IMR-90 (cell line): ENCODE data around the gene PPWD1. TPM values are rescaled to one million over a fixed set of nuclear protein-coding genes. Genes with fewer than 3 reads are reported as not detected.
"Not testable (repeated sequence)": the region's sequence is repeated elsewhere in the genome, so short reads cannot be mapped to it uniquely, and the experiment has no call there.

Source experiments
- ATAC-seq: fragments of 200-7000 bp; cut with Tn5 transposase; 2 replicates; pipeline ENCODE4 v1.9.1; 2020; ENCODE audit warnings: low read depth, mild to moderate bottlenecking, moderate library complexity
- BruUV-seq: library from RNA; stranded (reverse); fragments of 400-500 nt; replicated peaks from 2 replicates; lab custom pipeline; 2021; lab: Mats Ljungman, UMichigan
- CTCF ChIA-PET: fragments of 300-600 bp; formaldehyde crosslinking; extraction: SDS; loops from one replicate; lab custom pipeline; 2021; ENCODE audit warnings: antibody characterized with exemption; lab: Yijun Ruan, JAX
- POLR2A ChIA-PET: fragments of 300-600 bp; sonication (Branson Sonifier 250); formaldehyde crosslinking; loops from one replicate; lab custom pipeline; 2022; ENCODE audit warnings: antibody characterized with exemption; ENCODE audit not compliant: unreplicated experiment; lab: Charles Lee
- DNase-seq: peaks from one replicate; pipeline ENCODE4 v3.0.0; 2013
- H2AFZ ChIP-seq: replicated peaks from 2 replicates; pipeline ENCODE3; 2013; ENCODE audit warnings: low read length, mild to moderate bottlenecking; ENCODE audit not compliant: poor library complexity
- H2AK5ac ChIP-seq: 2 replicates; pipeline ENCODE4 v1.6.1; 2013; ENCODE audit warnings: low read depth, low read length, inconsistent platforms
- H2AK9ac ChIP-seq: replicated peaks from 2 replicates; pipeline ENCODE3; 2013; ENCODE audit warnings: mild to moderate bottlenecking, low read depth, low read length, moderate library complexity; ENCODE audit not compliant: poor library complexity
- H2BK120ac ChIP-seq: 2 replicates; pipeline ENCODE4 v1.6.1; 2013; ENCODE audit warnings: low read depth, low read length, inconsistent platforms
- H2BK15ac ChIP-seq: 3 replicates; pipeline ENCODE4 v1.6.1; 2013; ENCODE audit warnings: low read depth, low read length, inconsistent platforms
- H2BK20ac ChIP-seq: 2 replicates; pipeline ENCODE4 v1.6.1; 2013; ENCODE audit warnings: low read depth, mild to moderate bottlenecking, inconsistent platforms, low read length, moderate library complexity
- H2BK5ac ChIP-seq: 2 replicates; pipeline ENCODE4 v1.6.1; 2013; ENCODE audit warnings: mild to moderate bottlenecking, low read depth, low read length, inconsistent platforms; ENCODE audit not compliant: poor library complexity, severe bottlenecking
- H3K14ac ChIP-seq: replicated peaks from 2 replicates; pipeline ENCODE4 v1.6.1; 2013; ENCODE audit warnings: low read depth, low read length, inconsistent platforms
- H3K18ac ChIP-seq: 2 replicates; pipeline ENCODE4 v1.6.1; 2013; ENCODE audit warnings: low read depth, low read length, control low read depth
- H3K23ac ChIP-seq: 2 replicates; pipeline ENCODE4 v1.6.1; 2013; ENCODE audit warnings: low read depth, low read length, inconsistent platforms
- H3K27ac ChIP-seq: 2 replicates; pipeline ENCODE4 v1.5.1; 2013; ENCODE audit warnings: mild to moderate bottlenecking, control low read depth, low read length; ENCODE audit not compliant: insufficient read depth
- H3K27me3 ChIP-seq: 2 replicates; pipeline ENCODE4 v1.6.1; 2013; ENCODE audit warnings: low read length; ENCODE audit not compliant: control insufficient read depth, insufficient read depth
- H3K36me3 ChIP-seq: 2 replicates; pipeline ENCODE4 v1.6.1; 2013; ENCODE audit warnings: low read length, mixed read lengths; ENCODE audit not compliant: control insufficient read depth, insufficient read depth
- H3K4ac ChIP-seq: 2 replicates; pipeline ENCODE4 v1.6.1; 2013; ENCODE audit warnings: low read depth, low read length, inconsistent platforms
- H3K4me1 ChIP-seq: 2 replicates; pipeline ENCODE4 v1.6.1; 2013; ENCODE audit warnings: low read length, mixed read lengths; ENCODE audit not compliant: control insufficient read depth, insufficient read depth
- H3K4me2 ChIP-seq: 2 replicates; pipeline ENCODE4 v1.6.1; 2013; ENCODE audit warnings: low read depth, mild to moderate bottlenecking, control low read depth, low read length, moderate library complexity
- H3K4me3 ChIP-seq: 2 replicates; pipeline ENCODE4 v1.5.1; 2013; ENCODE audit warnings: low read depth, mild to moderate bottlenecking, control low read depth, low read length, moderate library complexity; ENCODE audit not compliant: insufficient read depth
- H3K56ac ChIP-seq: 2 replicates; pipeline ENCODE4 v1.6.1; 2013; ENCODE audit warnings: low read length, inconsistent platforms; ENCODE audit not compliant: insufficient read depth; ENCODE audit errors: extremely low read depth
- H3K79me1 ChIP-seq, 2 experiments: 2 replicates each; pipeline ENCODE4 v1.6.1; 2013; ENCODE audit warnings: low read length in 2 of 2, inconsistent platforms in 1 of 2, low read depth in 1 of 2
- H3K9ac ChIP-seq: 2 replicates; pipeline ENCODE4 v1.6.1; 2013; ENCODE audit warnings: low read depth, low read length, control low read depth
- H3K9me1 ChIP-seq: 2 replicates; pipeline ENCODE4 v1.6.1; 2013; ENCODE audit warnings: low read length, inconsistent platforms; ENCODE audit not compliant: insufficient read depth
- H3K9me3 ChIP-seq: 2 replicates; pipeline ENCODE4 v1.6.1; 2013; ENCODE audit warnings: low read length; ENCODE audit not compliant: control insufficient read depth, insufficient read depth
- H4K20me1 ChIP-seq: 2 replicates; pipeline ENCODE4 v1.6.1; 2013; ENCODE audit warnings: low read length, inconsistent platforms; ENCODE audit not compliant: insufficient read depth
- H4K5ac ChIP-seq: 2 replicates; pipeline ENCODE4 v1.6.1; 2013; ENCODE audit warnings: mild to moderate bottlenecking, low read depth, low read length, control low read depth
- H4K8ac ChIP-seq, 2 experiments: 2 replicates each; pipeline ENCODE4 v1.6.1; 2013; ENCODE audit warnings: low read depth in 2 of 2, low read length in 2 of 2, control low read depth in 1 of 2, inconsistent platforms in 1 of 2
- H4K91ac ChIP-seq: 2 replicates; pipeline ENCODE4 v1.6.1; 2013; ENCODE audit warnings: low read depth, low read length, inconsistent platforms; ENCODE audit not compliant: insufficient read depth
- CEBPB ChIP-seq: IDR thresholded peaks from 2 replicates; pipeline ENCODE4 v1.6.1; 2012; ENCODE audit warnings: low read depth, low read length, improper control_type of control experiment
- CTCF ChIP-seq: conservative IDR thresholded peaks from 2 replicates; pipeline ENCODE4 v1.5.1; 2012; ENCODE audit warnings: mild to moderate bottlenecking, low read depth, low read length, improper control_type of control experiment
- MXI1 ChIP-seq: IDR thresholded peaks from 2 replicates; pipeline ENCODE4 v1.6.1; 2012; ENCODE audit warnings: low read depth, mild to moderate bottlenecking, low read length, moderate library complexity, borderline replicate concordance
- RAD21 ChIP-seq: IDR thresholded peaks from 2 replicates; pipeline ENCODE4 v1.6.1; 2012; ENCODE audit warnings: low read length, improper control_type of control experiment
- WGBS, 2 experiments: methylation state at CpG; one replicate each; pipeline versions ENCODE4 v1.1.5 to v1.1.7; 2013; ENCODE audit warnings: missing lambda C conversion rate in 2 of 2; ENCODE audit not compliant: insufficient read length in 1 of 2; ENCODE audit errors: extremely low coverage in 2 of 2; 5-methylcytosine and 5-hydroxymethylcytosine counted together
- dilution Hi-C: fragments of 300-500 bp; cut with HindIII; formaldehyde crosslinking; loops from one replicate; pipeline ENCODE4 v1.14.3; 2018; ENCODE audit warnings: low sequenced_read_pairs; ENCODE audit not compliant: unreplicated experiment
- in situ Hi-C: fragments of 300-500 bp; cut with MboI; formaldehyde crosslinking; loops from 3 replicates; pipeline ENCODE4 v1.14.3; 2019; ENCODE audit warnings: low sequenced_read_pairs, inconsistent platforms, mixed read lengths
- intact Hi-C: fragments of 100-400 bp; cut with micrococcal nuclease; formaldehyde crosslinking; loops from 2 replicates; pipeline ENCODE4 v1.10.0; 2022
- polyA plus RNA-seq, 3 experiments: library from polyadenylated mRNA; depleted of rRNA; stranded (reverse); fragments of >200 nt; gene quantifications; 2 replicates each; pipeline ENCODE4 v1.2.3, GENCODE V29; 2012; ENCODE audit warnings: low replicate concordance in 1 of 3
- total RNA-seq: library from RNA; depleted of rRNA; stranded (reverse); fragments of >200 nt; gene quantifications from 2 replicates; pipeline ENCODE4 v1.2.3, GENCODE V29; 2012

The PPWD1 gene
- total and polyA plus RNA-seq, 2 of the 4 experiments (the other 2 are of a cell fraction) = 12.5 to 17.9 TPM

- H3K4ac ChIP-seq = no peak overlapping the region
- no peak overlapping the region for H3K56ac ChIP-seq
- no peak overlapping the region for H3K27ac ChIP-seq
- DNase-seq (no peak), ATAC-seq (no peak)
- in situ Hi-C loops = no loop called here
- POLR2A ChIA-PET = no interaction called here
- H3K14ac ChIP-seq = no peak overlapping the region
- no peak overlapping the region for H2AFZ ChIP-seq
- WGBS, 2 experiments = no CpG with 5 or more reads among the region's 2 CpGs
- H3K4me1 ChIP-seq = no peaks in the 10 kb centered on the region
- no peak overlapping the region for H3K23ac ChIP-seq
- H2BK120ac ChIP-seq = no peak overlapping the region
- no peak overlapping the region for H2AK9ac ChIP-seq
- H3K4me3 ChIP-seq = no peak overlapping the region
- no peak overlapping the region for H4K8ac ChIP-seq
- H3K9ac ChIP-seq = no peak overlapping the region
- peaks cover 27% of the 10 kb centered on the region for H3K36me3 ChIP-seq
- dilution Hi-C loops = no loop called here
- no peak overlapping the region for H2BK20ac ChIP-seq
- 0 out of 4 replicates have a peak, but pooled peaks cover 0 to 2% of the 10 kb centered on the region in 2 experiments for H3K79me1 ChIP-seq
- no peaks in the 10 kb centered on the region; the same call in 1 of the 2 replicates for H4K20me1 ChIP-seq
- intact Hi-C loops = no loop called here
- CTCF ChIA-PET = no interaction called here
- H3K4me2 ChIP-seq = no peak overlapping the region
- no peak overlapping the region for H4K5ac ChIP-seq
- no TSS peak for BruUV-seq
- no peaks in the 10 kb centered on the region for H3K9me3 ChIP-seq
- H4K91ac ChIP-seq = no peak overlapping the region
- no peaks in the 10 kb centered on the region for H3K9me1 ChIP-seq
- TF ChIP-seq RAD21 (no peak), MXI1 (no peak), CTCF (peak; percentile 21; the same call in 1 of the 2 replicates), CEBPB (no peak)
- no peak overlapping the region for H2BK5ac ChIP-seq
- no peak overlapping the region for H3K18ac ChIP-seq
- H3K27me3 ChIP-seq = no peaks in the 10 kb centered on the region
- H2BK15ac ChIP-seq = no peak overlapping the region
- H2AK5ac ChIP-seq = no peak overlapping the region
Measured at GRCh38 chr5:65588694-65589093, 25.6 kb downstream of the PPWD1 start.

- H3K56ac ChIP-seq, H3K4me1 ChIP-seq, H3K4ac ChIP-seq, in situ Hi-C loops, CTCF ChIA-PET, H3K4me3 ChIP-seq, ATAC-seq, H2AK5ac ChIP-seq, BruUV-seq, H3K23ac ChIP-seq, DNase-seq, H3K27ac ChIP-seq, H4K91ac ChIP-seq, H2BK5ac ChIP-seq, H3K9me3 ChIP-seq, H2BK20ac ChIP-seq, H3K27me3 ChIP-seq, H3K4me2 ChIP-seq, H3K9me1 ChIP-seq, dilution Hi-C loops, H2AFZ ChIP-seq, H3K18ac ChIP-seq, H2AK9ac ChIP-seq, H2BK15ac ChIP-seq, H4K20me1 ChIP-seq, H3K79me1 ChIP-seq, POLR2A ChIA-PET, H2BK120ac ChIP-seq, H4K8ac ChIP-seq, H4K5ac ChIP-seq, H3K14ac ChIP-seq, H3K9ac ChIP-seq: not testable (repeated sequence)
- intact Hi-C loops = loop anchor here (1.0 kb wide), 1 partner anchor 9 kb away; no protein-coding TSS in a partner anchor
- peaks cover 23% of the 10 kb centered on the region for H3K36me3 ChIP-seq
- no CpG with 5 or more reads among the region's 1 CpG for WGBS, 2 experiments
Measured at GRCh38 chr5:65601761-65602160, 38.7 kb downstream of the PPWD1 start.
